GM18526 (cell line): Measurements from ENCODE around the gene NR6A1.

Experiments used
- POLR2A ChIP-seq: IDR thresholded peaks from 3 replicates; pipeline ENCODE4 v1.6.1; 2011; ENCODE audit not compliant: insufficient read length; ENCODE audit errors: extremely low read depth

Gene NR6A1

GRCh38 chr9:124771021-124771866 is at the start of gene NR6A1:
NR6A1 (minus strand) TSS chr9:124771311.
- TF ChIP-seq POLR2A, result peak; percentile 48

- TF ChIP-seq POLR2A, result no peak
Measured at GRCh38 chr9:124818431-124819281, 47.5 kb upstream of the NR6A1 start.

GRCh38 chr9:124815601-124816000 is 44.5 kb upstream of the NR6A1 start:
- TF ChIP-seq POLR2A, result no peak

GRCh38 chr9:124814164-124814535 is 43.0 kb upstream of the NR6A1 start:
- TF ChIP-seq POLR2A, result no peak

GRCh38 chr9:124813501-124814163 is 42.5 kb upstream of the NR6A1 start:
- no peak for TF ChIP-seq POLR2A

- no peak for TF ChIP-seq POLR2A
Measured at GRCh38 chr9:124813041-124813440, 41.9 kb upstream of the NR6A1 start.

GRCh38 chr9:124812441-124812876 is 41.3 kb upstream of the NR6A1 start:
- no peak for TF ChIP-seq POLR2A

- no peak for TF ChIP-seq POLR2A
Measured at GRCh38 chr9:124810663-124811355, 39.7 kb upstream of the NR6A1 start.

GRCh38 chr9:124809741-124810500 is 38.8 kb upstream of the NR6A1 start:
- TF ChIP-seq POLR2A, result no peak

GRCh38 chr9:124809211-124809610 is 38.1 kb upstream of the NR6A1 start:
- no peak for TF ChIP-seq POLR2A

GRCh38 chr9:124808246-124808956 is 37.3 kb upstream of the NR6A1 start:
- no peak for TF ChIP-seq POLR2A

- TF ChIP-seq POLR2A, result no peak
Measured at GRCh38 chr9:124805186-124805585, 34.1 kb upstream of the NR6A1 start.

GRCh38 chr9:124803911-124804310 is 32.8 kb upstream of the NR6A1 start:
- no peak for TF ChIP-seq POLR2A

GRCh38 chr9:124802426-124802825 is 31.3 kb upstream of the NR6A1 start:
- no peak for TF ChIP-seq POLR2A
